ENCODE data around the gene CXCL16. TPM values are rescaled to one million over a fixed set of nuclear protein-coding genes. Genes with fewer than 3 reads are reported as not detected.
"Not testable (repeated sequence)": the region's sequence is repeated elsewhere in the genome, so short reads cannot be mapped to it uniquely, and the experiment has no call there.

CXCL16 gene
- total and polyA plus RNA-seq, 2 donors (not counting 1 experiment from before 2014, with no cell fraction given), result 0.83 to 2.0 TPM

DNA sequence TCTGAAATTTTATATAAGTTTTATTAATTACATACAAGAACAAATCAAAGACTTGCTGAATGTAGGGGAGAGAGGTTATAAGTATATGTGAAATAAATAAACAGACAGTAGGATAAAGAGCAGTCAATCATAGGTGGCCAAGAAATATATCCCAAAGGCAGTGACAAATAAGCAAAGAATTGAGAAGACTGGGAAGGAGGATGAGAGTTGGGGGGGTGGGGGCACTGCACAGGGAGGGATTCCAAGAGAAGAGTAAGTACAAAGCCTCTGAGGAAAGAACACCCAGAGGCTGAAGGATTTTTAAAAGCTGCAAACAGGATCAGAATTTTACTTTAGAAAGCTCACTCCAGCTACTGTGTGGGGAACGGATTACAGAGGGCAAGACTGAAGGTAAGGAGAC is 38.6 kb downstream of the CXCL16 start:
- no peak for DNase-seq (ENCODE audit: low read depth in 2 of 2)
- Histone ChIP-seq H3K27ac (ENCODE audit: insufficient read depth, low read length) (no peak overlapping the region), H3K4me1 (ENCODE audit: control insufficient read depth, extremely low read depth, insufficient read depth, low read length) (peaks cover 5% of the 10 kb centered on the region), H3K9me3 (ENCODE audit: control insufficient read depth, insufficient read depth, low read depth, low read length) (no peaks in the 10 kb centered on the region), H3K27me3 (ENCODE audit: control insufficient read depth, insufficient read depth, low read length) (no peaks in the 10 kb centered on the region), H3K79me2 (ENCODE audit: control insufficient read depth, insufficient read depth, low read length) (peaks cover 15% of the 10 kb centered on the region), H3K4me2 (ENCODE audit: extremely low read depth, insufficient read depth, low read length) (no peak overlapping the region), H3K4me3 (replicated peaks in 1 of 4; ENCODE audit: control extremely low read depth in 1 of 4, insufficient read depth in 1 of 4, low read depth in 3 of 4, low read length in 4 of 4) (no peak overlapping the region), H3K9ac (ENCODE audit: insufficient read depth, low read length) (no peak overlapping the region), H2AFZ (ENCODE audit: low read length) (no peak overlapping the region), H3K36me3 (ENCODE audit: control insufficient read depth, insufficient read depth, low read length) (no peaks in the 10 kb centered on the region), H4K20me1 (ENCODE audit: control insufficient read depth, extremely low read depth, insufficient read depth, low read length) (no peaks in the 10 kb centered on the region)
- TF ChIP-seq, protein P1, sequence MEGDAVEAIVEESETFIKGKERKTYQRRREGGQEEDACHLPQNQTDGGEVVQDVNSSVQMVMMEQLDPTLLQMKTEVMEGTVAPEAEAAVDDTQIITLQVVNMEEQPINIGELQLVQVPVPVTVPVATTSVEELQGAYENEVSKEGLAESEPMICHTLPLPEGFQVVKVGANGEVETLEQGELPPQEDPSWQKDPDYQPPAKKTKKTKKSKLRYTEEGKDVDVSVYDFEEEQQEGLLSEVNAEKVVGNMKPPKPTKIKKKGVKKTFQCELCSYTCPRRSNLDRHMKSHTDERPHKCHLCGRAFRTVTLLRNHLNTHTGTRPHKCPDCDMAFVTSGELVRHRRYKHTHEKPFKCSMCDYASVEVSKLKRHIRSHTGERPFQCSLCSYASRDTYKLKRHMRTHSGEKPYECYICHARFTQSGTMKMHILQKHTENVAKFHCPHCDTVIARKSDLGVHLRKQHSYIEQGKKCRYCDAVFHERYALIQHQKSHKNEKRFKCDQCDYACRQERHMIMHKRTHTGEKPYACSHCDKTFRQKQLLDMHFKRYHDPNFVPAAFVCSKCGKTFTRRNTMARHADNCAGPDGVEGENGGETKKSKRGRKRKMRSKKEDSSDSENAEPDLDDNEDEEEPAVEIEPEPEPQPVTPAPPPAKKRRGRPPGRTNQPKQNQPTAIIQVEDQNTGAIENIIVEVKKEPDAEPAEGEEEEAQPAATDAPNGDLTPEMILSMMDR (conservative IDR thresholded peaks at IDR 0.05 in 1 of 2, IDR thresholded peaks at IDR 0.05 in 1 of 2; ENCODE audit: low read depth in 1 of 2, low read length in 2 of 2), result no peak
- no peak for TF ChIP-seq EZH2 (IDR thresholded peaks at IDR 0.05; ENCODE audit: low read length, missing control alignments)

DNA sequence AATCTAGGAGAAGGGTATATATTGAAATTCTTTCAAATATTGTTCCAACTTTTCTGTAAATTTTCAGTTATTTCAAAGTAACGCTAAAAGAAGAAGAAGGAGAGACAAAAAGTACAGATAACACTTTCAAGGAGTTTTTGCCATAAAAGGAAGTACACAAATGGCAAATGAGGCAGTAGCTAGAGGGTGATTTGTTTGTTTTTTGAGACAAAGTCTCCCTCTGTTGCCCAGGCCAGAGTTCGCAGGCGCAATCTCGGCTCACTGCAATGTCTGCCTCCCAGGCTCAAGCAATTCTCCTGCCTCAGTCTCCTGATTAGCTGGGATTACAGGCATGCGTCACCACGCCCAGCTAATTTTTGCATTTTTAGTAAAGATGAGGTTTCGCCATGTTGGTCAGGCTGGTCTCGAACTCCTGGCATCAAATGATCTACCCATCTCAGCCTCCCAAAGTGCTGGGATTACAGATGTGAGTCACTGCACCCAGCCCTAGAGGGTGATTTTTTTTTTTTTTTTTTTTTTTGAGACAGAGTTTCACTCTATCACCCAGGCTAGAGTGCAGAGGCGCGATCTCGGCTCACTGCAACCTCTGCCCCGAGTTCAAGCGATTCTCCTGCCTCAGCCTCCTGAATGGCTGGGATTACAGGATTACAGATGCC is 40.2 kb downstream of the CXCL16 start:
- not testable (repeated sequence) for H4K20me1 ChIP-seq (ENCODE audit: control insufficient read depth, extremely low read depth, insufficient read depth, low read length); H3K9ac ChIP-seq (ENCODE audit: insufficient read depth, low read length); H3K4me2 ChIP-seq (ENCODE audit: extremely low read depth, insufficient read depth, low read length); H3K9me3 ChIP-seq (ENCODE audit: control insufficient read depth, insufficient read depth, low read depth, low read length); DNase-seq (ENCODE audit: low read depth in 2 of 2); H3K27me3 ChIP-seq (ENCODE audit: control insufficient read depth, insufficient read depth, low read length); H3K4me3 ChIP-seq (replicated peaks in 1 of 4; ENCODE audit: control extremely low read depth in 1 of 4, insufficient read depth in 1 of 4, low read depth in 3 of 4, low read length in 4 of 4); H3K36me3 ChIP-seq (ENCODE audit: control insufficient read depth, insufficient read depth, low read length); H2AFZ ChIP-seq (ENCODE audit: low read length); H3K4me1 ChIP-seq (ENCODE audit: control insufficient read depth, extremely low read depth, insufficient read depth, low read length); H3K27ac ChIP-seq (ENCODE audit: insufficient read depth, low read length)
- H3K79me2 ChIP-seq (ENCODE audit: control insufficient read depth, insufficient read depth, low read length), result peaks cover 15% of the 10 kb centered on the region

DNA sequence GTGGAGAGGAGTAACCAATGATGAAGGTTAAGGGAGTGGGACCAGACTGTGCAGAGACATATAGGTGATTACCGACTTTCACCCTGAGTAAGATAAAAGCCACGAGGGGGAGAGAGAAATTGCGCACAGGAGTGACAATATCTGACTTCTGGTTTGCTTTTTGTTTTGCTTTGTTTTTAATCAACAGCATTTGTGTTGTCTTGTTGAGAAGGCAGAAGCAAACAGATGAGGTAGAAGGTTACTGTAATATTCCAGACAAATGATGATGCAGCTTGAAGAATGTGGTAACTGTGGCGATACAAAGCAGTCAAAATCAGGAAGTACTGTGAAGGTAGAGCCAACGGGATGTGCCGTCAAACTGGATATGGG is 43.3 kb downstream of the CXCL16 start:
- Histone ChIP-seq H3K36me3 (ENCODE audit: control insufficient read depth, insufficient read depth, low read length) (no peaks in the 10 kb centered on the region), H4K20me1 (ENCODE audit: control insufficient read depth, extremely low read depth, insufficient read depth, low read length) (no peaks in the 10 kb centered on the region), H3K4me3 (replicated peaks in 1 of 4; ENCODE audit: control extremely low read depth in 1 of 4, insufficient read depth in 1 of 4, low read depth in 3 of 4, low read length in 4 of 4) (no peak overlapping the region), H2AFZ (ENCODE audit: low read length) (no peak overlapping the region), H3K27ac (ENCODE audit: insufficient read depth, low read length) (no peak overlapping the region), H3K4me1 (ENCODE audit: control insufficient read depth, extremely low read depth, insufficient read depth, low read length) (no peaks in the 10 kb centered on the region), H3K9ac (ENCODE audit: insufficient read depth, low read length) (no peak overlapping the region), H3K4me2 (ENCODE audit: extremely low read depth, insufficient read depth, low read length) (no peak overlapping the region), H3K79me2 (ENCODE audit: control insufficient read depth, insufficient read depth, low read length) (peaks cover 10% of the 10 kb centered on the region), H3K27me3 (ENCODE audit: control insufficient read depth, insufficient read depth, low read length) (no peaks in the 10 kb centered on the region), H3K9me3 (ENCODE audit: control insufficient read depth, insufficient read depth, low read depth, low read length) (no peaks in the 10 kb centered on the region)
- TF ChIP-seq, protein P1 (conservative IDR thresholded peaks at IDR 0.05 in 1 of 2, IDR thresholded peaks at IDR 0.05 in 1 of 2; ENCODE audit: low read depth in 1 of 2, low read length in 2 of 2), result no peak
- TF ChIP-seq EZH2 (IDR thresholded peaks at IDR 0.05; ENCODE audit: low read length, missing control alignments), result no peak
- DNase-seq (ENCODE audit: low read depth in 2 of 2), result no peak

Measured in fibroblast of lung (primary cell).